Activated CD4-positive, alpha-beta T cell treated with anti-CD3 and anti-CD28 coated beads for 36 hours (primary cell): ENCODE results near the gene TRIM43. TPM values are rescaled to one million over a fixed set of nuclear protein-coding genes. Genes with fewer than 3 reads are reported as not detected.
"Not testable (repeated sequence)": the region's sequence is repeated elsewhere in the genome, so short reads cannot be mapped to it uniquely, and the experiment has no call there.

Experiments
- ATAC-seq: fragments of 200-7000 bp; cut with Tn5 transposase; one replicate; pipeline ENCODE4 v1.10.0; 2021; ENCODE audit warnings: mild to moderate bottlenecking, moderate library complexity
- CTCF ChIA-PET: fragments of 350-600 bp; sonication (Branson Sonifier 250); formaldehyde crosslinking; loops from one replicate; lab custom pipeline; 2021; ENCODE audit warnings: antibody characterized with exemption; lab: Charles Lee
- POLR2A ChIA-PET: fragments of 350-600 bp; sonication (Branson Sonifier 250); formaldehyde crosslinking; loops from one replicate; lab custom pipeline; 2021; ENCODE audit warnings: antibody characterized with exemption, inconsistent platforms; lab: Charles Lee
- DNase-seq: peaks from one replicate; pipeline ENCODE4 v3.0.0-alpha.2; 2020
- H3K27ac Mint-ChIP-seq: one replicate; pipeline ENCODE4 v1.8.0; 2021; ENCODE audit warnings: mixed read lengths
- H3K27me3 Mint-ChIP-seq: one replicate; pipeline ENCODE4 v1.8.0; 2021; ENCODE audit warnings: mixed read lengths
- H3K36me3 Mint-ChIP-seq: one replicate; pipeline ENCODE4 v1.8.0; 2021; ENCODE audit warnings: low read depth, mixed read lengths
- H3K4me1 Mint-ChIP-seq: one replicate; pipeline ENCODE4 v1.8.0; 2021; ENCODE audit warnings: mixed read lengths
- H3K4me3 Mint-ChIP-seq: one replicate; pipeline ENCODE4 v1.8.0; 2021; ENCODE audit warnings: mild to moderate bottlenecking, moderate library complexity, mixed read lengths
- H3K9me3 Mint-ChIP-seq: one replicate; pipeline ENCODE4 v1.8.0; 2021; ENCODE audit warnings: low read depth, mixed read lengths
- intact Hi-C, 2 experiments: fragments of 100-400 bp; cut with DNase I in 1 of 2; cut with micrococcal nuclease in 1 of 2; formaldehyde crosslinking; loops; one replicate each; pipeline versions ENCODE4 v1.14.2 to v1.15.1; 2022 to 2024; cut with DNase I, micrococcal nuclease
- total RNA-seq, 2 experiments: library from RNA; stranded (reverse); gene quantifications; one replicate each; pipeline ENCODE4 v1.2.3, GENCODE V29; 2021

TRIM43 gene
- total RNA-seq, 2 experiments from 2014 or later = not detected

- H3K4me1 Mint-ChIP-seq, H3K9me3 Mint-ChIP-seq, intact Hi-C loops, H3K27ac Mint-ChIP-seq, ATAC-seq, H3K4me3 Mint-ChIP-seq, DNase-seq, H3K36me3 Mint-ChIP-seq, CTCF ChIA-PET, H3K27me3 Mint-ChIP-seq, POLR2A ChIA-PET: not testable (repeated sequence)
These were observed 50.6 kb downstream of the TRIM43 start for GRCh38 chr2:95642360-95642759.

DNA sequence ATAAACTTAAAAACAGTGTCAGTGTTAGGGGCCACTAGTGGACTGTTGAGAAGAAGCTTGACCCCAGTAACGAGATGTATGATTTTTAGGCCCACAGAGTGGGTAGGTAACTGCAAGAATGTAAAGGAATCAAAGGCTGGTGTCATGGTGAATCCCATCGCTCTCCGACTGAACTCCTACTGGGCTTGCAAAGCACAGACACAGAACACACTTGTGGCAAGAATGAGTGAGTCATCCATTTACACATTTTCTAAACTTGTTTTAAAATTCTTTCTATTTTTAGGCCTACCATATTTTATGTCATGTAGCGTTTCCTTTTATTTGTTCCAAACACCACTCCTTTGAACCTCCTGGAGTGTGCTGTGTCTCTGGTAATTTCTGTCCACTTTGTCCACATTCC is 51.1 kb downstream of the TRIM43 start:
- CTCF ChIA-PET, H3K4me1 Mint-ChIP-seq, H3K27ac Mint-ChIP-seq, H3K9me3 Mint-ChIP-seq, H3K27me3 Mint-ChIP-seq, DNase-seq, POLR2A ChIA-PET, H3K36me3 Mint-ChIP-seq, ATAC-seq, intact Hi-C loops, H3K4me3 Mint-ChIP-seq: not testable (repeated sequence)

DNA sequence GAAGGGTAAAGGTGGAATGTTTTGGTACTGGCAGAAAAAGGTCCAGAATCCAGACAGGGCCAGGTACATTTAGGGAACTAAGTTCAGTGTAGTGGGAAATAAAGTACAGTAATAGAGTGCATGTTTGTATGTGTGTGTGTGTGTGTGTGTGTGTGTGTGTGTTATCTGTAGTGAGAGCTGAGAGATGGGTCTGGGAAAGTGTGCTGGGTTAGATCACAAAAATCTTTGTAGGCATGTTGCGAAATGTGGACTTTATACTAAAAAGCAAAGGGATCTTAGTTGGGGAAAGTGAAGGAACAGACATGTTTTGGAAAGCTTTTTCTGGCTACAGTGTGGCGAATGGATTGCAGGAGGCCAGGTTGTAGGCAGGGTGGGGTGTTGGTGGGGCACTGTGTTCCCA is 53.5 kb downstream of the TRIM43 start:
- H3K9me3 Mint-ChIP-seq, H3K27me3 Mint-ChIP-seq, intact Hi-C loops, H3K4me1 Mint-ChIP-seq, H3K36me3 Mint-ChIP-seq, DNase-seq, POLR2A ChIA-PET, H3K27ac Mint-ChIP-seq, ATAC-seq, H3K4me3 Mint-ChIP-seq, CTCF ChIA-PET: not testable (repeated sequence)

DNA sequence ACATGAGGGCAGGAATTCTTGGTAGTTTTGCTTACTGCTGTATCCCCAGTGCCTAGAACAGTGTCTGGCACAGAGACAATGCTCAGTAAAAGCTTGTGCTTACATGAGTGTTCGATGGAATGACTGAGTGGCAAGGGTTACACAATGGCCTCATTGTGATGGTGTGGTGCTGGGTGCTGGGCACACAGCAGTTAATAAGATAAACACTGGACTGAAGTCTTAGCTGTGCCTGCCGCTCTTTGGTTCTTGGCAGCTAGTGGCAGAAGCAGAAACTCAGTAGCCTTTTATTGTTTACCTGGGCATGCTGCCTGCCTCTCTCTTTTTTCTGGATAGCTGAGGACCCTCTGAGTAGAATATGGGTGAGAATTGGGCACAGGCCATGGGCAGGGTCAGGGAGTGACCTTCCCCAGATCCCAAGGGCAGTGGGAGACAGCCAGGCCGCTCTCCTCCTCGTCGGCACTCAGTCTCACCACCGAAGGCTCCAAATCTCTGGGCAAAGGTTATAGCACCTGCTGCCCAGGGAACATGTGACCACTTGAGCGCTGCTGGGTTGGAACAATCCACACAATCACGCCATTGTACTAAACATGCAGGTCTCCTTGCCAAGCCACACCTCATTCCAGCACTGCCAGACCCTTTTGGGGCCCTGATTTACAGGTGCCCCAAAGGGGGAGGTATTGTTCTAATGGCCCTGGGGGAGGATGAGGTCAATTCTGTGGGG is 54.6 kb downstream of the TRIM43 start:
- H3K4me1 Mint-ChIP-seq, ATAC-seq, H3K27me3 Mint-ChIP-seq, DNase-seq, intact Hi-C loops, POLR2A ChIA-PET, CTCF ChIA-PET, H3K9me3 Mint-ChIP-seq, H3K4me3 Mint-ChIP-seq, H3K36me3 Mint-ChIP-seq, H3K27ac Mint-ChIP-seq: not testable (repeated sequence)

DNA sequence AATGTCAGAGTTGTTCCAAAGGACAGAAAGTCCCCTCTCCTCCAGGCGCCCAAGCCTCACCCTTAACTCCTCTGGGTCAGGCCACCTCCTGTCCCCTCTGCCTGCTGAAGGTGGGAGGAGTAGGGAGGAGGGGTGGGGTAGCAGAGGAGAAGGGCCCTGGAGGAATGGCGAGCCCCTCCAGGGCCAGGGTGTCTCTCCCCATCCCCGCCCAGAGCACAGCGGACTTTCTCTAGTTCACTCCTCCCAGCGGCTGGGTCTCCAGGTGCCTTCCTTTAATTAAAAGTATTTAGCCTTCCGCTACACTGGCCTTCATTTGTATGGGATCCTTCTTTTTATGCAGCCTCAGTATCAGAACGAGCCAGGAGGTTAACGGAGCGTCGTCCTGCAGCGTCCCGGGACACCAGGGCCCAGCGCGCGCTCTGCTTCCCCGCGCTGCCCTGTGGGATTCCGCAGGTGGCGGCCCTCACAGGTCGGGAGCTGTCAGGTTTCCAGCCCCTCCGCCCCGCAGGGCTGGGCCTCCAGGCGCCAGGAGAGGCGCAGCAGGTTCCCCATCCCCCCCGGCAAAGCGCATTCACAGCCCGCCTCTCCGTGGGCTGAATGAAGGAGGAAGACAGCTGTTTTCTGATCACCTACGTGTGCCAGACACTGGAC is 57.2 kb downstream of the TRIM43 start:
- POLR2A ChIA-PET, intact Hi-C loops, H3K4me3 Mint-ChIP-seq, H3K9me3 Mint-ChIP-seq, DNase-seq, H3K36me3 Mint-ChIP-seq, ATAC-seq, H3K27me3 Mint-ChIP-seq, H3K27ac Mint-ChIP-seq, CTCF ChIA-PET, H3K4me1 Mint-ChIP-seq: not testable (repeated sequence)

Other genes with a start within 250 kb of the TRIM43 start
- gene FAHD2A, start 189.3 kb upstream of the TRIM43 start, total RNA-seq = 10 to 100 TPM; 37.9 to 41.2 TPM
- not detected for gene TRIM43B, start 107.2 kb upstream of the TRIM43 start, total RNA-seq